Endothelial cell of umbilical vein (primary cell): ENCODE results near the gene ADM2. TPM values are rescaled to one million over a fixed set of nuclear protein-coding genes. Genes with fewer than 3 reads are reported as not detected.
A peak's percentile ranks its signal among the peaks of the same experiment; 100 is the strongest.

Source experiments
- BruUV-seq: library from RNA; stranded (reverse); fragments of 400-500 nt; replicated peaks from 2 replicates; lab custom pipeline; 2021; lab: Mats Ljungman, UMichigan
- CTCF ChIA-PET: fragments of 300-600, 350-600 bp; sonication (Branson Sonifier 250); formaldehyde crosslinking; loops from one replicate; lab custom pipeline; 2021; ENCODE audit warnings: antibody characterized with exemption, inconsistent platforms; lab: Charles Lee
- POLR2A ChIA-PET: fragments of 300-600, 350-600 bp; sonication (Branson Sonifier 250); formaldehyde crosslinking; loops from one replicate; lab custom pipeline; 2021; ENCODE audit warnings: antibody characterized with exemption, inconsistent platforms; lab: Charles Lee
- DNase-seq: peaks from one replicate; pipeline ENCODE4 v3.0.0-alpha.2; 2011; ENCODE audit warnings: low read depth, low spot score
- FAIRE-seq: peaks from 2 replicates; lab custom pipeline; 2011; peaks lifted over from hg19 to GRCh38; lab: Jason Lieb, UNC
- H2AFZ ChIP-seq: 2 replicates; pipeline ENCODE4 v1.6.0; 2012; ENCODE audit warnings: low read depth, low read length, control low read depth, inconsistent platforms
- H3K27ac ChIP-seq: 2 replicates; pipeline ENCODE4 v1.5.1; 2011; ENCODE audit warnings: low read depth, mild to moderate bottlenecking, control low read depth, low read length, moderate library complexity; ENCODE audit not compliant: insufficient read depth
- H3K27me3 ChIP-seq, 2 experiments: 2 replicates each; pipeline versions ENCODE4 v1.6.0 to v1.6.1; 2011; ENCODE audit warnings: low read length in 2 of 2, mixed read lengths in 1 of 2; ENCODE audit not compliant: control insufficient read depth in 2 of 2, insufficient read depth in 2 of 2
- H3K36me3 ChIP-seq, 2 experiments: 2 replicates in 1 of 2; 3 replicates in 1 of 2; pipeline ENCODE4 v1.5.1; 2011; ENCODE audit warnings: low read length in 2 of 2, mild to moderate bottlenecking in 1 of 2, moderate library complexity in 1 of 2; ENCODE audit not compliant: control insufficient read depth in 2 of 2, insufficient read depth in 2 of 2; ENCODE audit errors: extremely low read depth in 1 of 2
- H3K4me1 ChIP-seq: 3 replicates; pipeline ENCODE4 v1.5.1; 2011; ENCODE audit warnings: mild to moderate bottlenecking, low read length; ENCODE audit not compliant: control insufficient read depth, insufficient read depth; ENCODE audit errors: extremely low read depth
- H3K4me2 ChIP-seq: 2 replicates; pipeline ENCODE4 v1.6.1; 2011; ENCODE audit warnings: low read length, control low read depth, mixed read lengths; ENCODE audit not compliant: insufficient read depth
- H3K4me3 ChIP-seq, 3 experiments: fragments of 200-600 bp in 1 of 3; sonication (generic), shearing (Covaris generic) in 1 of 3; replicated peaks in 1 of 3; 2 replicates each; pipeline ENCODE4 v1.5.1; 2011 to 2016; ENCODE audit warnings: control low read depth in 3 of 3, low read length in 3 of 3, mild to moderate bottlenecking in 2 of 3, inconsistent platforms in 1 of 3, low read depth in 1 of 3, moderate library complexity in 1 of 3; ENCODE audit not compliant: insufficient read depth in 1 of 3
- H3K79me2 ChIP-seq: 2 replicates; pipeline ENCODE4 v1.6.0; 2012; ENCODE audit warnings: low read length, inconsistent platforms; ENCODE audit not compliant: control insufficient read depth, insufficient read depth
- H3K9ac ChIP-seq: replicated peaks from 2 replicates; pipeline ENCODE3; 2011; ENCODE audit warnings: low read length, control low read depth; ENCODE audit not compliant: insufficient read depth; ENCODE audit errors: extremely low read depth
- H3K9me1 ChIP-seq: replicated peaks from 3 replicates; pipeline ENCODE4 v1.6.0; 2011; ENCODE audit warnings: mild to moderate bottlenecking, low read length; ENCODE audit not compliant: control insufficient read depth, insufficient read depth; ENCODE audit errors: extremely low read depth
- H3K9me3 ChIP-seq: replicated peaks from 2 replicates; pipeline ENCODE4 v1.5.1; 2012; ENCODE audit warnings: low read length, inconsistent platforms; ENCODE audit not compliant: control insufficient read depth, insufficient read depth
- H4K20me1 ChIP-seq: replicated peaks from 2 replicates; pipeline ENCODE3; 2011; ENCODE audit warnings: mild to moderate bottlenecking, low read length; ENCODE audit not compliant: control insufficient read depth, insufficient read depth; ENCODE audit errors: extremely low read depth
- CTCF ChIP-seq, 2 donors: IDR thresholded peaks; 1 replicate in 1 of 2; 2 replicates in 1 of 2; pipeline ENCODE4 v1.5.1; 2011; ENCODE audit warnings: low read length in 2 of 2, mild to moderate bottlenecking in 2 of 2, moderate library complexity in 2 of 2, control low read depth in 1 of 2, inconsistent platforms in 1 of 2, low read depth in 1 of 2; ENCODE audit not compliant: insufficient read depth in 1 of 2; ENCODE audit errors: extremely low read depth in 1 of 2
- EZH2 ChIP-seq: IDR thresholded peaks from 2 replicates; pipeline ENCODE4 v1.6.1; 2012; ENCODE audit warnings: borderline replicate concordance, low read depth, mild to moderate bottlenecking, moderate library complexity, low read length, inconsistent platforms; ENCODE audit not compliant: severe bottlenecking
- FOS ChIP-seq: IDR thresholded peaks from 2 replicates; pipeline ENCODE4 v1.6.1; 2011; ENCODE audit warnings: mild to moderate bottlenecking, low read length, moderate library complexity, borderline replicate concordance; ENCODE audit not compliant: insufficient read depth
- GATA2 ChIP-seq: IDR thresholded peaks from 2 replicates; pipeline ENCODE4 v1.7.0; 2011; ENCODE audit warnings: low read depth, mild to moderate bottlenecking, moderate library complexity, mixed read lengths, low read length; ENCODE audit not compliant: insufficient read length, insufficient read depth
- JUN ChIP-seq: IDR thresholded peaks from 2 replicates; pipeline ENCODE4 v1.6.1; 2011; ENCODE audit warnings: borderline replicate concordance, low read depth; ENCODE audit not compliant: insufficient read length, insufficient read depth
- MAX ChIP-seq: IDR thresholded peaks from 2 replicates; pipeline ENCODE4 v1.6.1; 2011; ENCODE audit not compliant: insufficient read depth, insufficient read length
- MYC ChIP-seq: IDR thresholded peaks from one replicate; pipeline ENCODE4 v1.6.1; 2011; ENCODE audit warnings: mild to moderate bottlenecking, low read depth, low read length
- POLR2A ChIP-seq: IDR thresholded peaks from 2 replicates; pipeline ENCODE4 v1.6.1; 2012; ENCODE audit warnings: low read depth, mild to moderate bottlenecking, control low read depth, low read length
- POLR2AphosphoS5 ChIP-seq: IDR thresholded peaks from 2 replicates; pipeline ENCODE4 v1.6.1; 2012; ENCODE audit warnings: low read depth, mild to moderate bottlenecking, control low read depth, low read length, moderate library complexity; ENCODE audit not compliant: insufficient read depth
- dilution Hi-C: fragments of 300-500 bp; cut with MboI; formaldehyde crosslinking; loops from one replicate; pipeline ENCODE4 v1.15.0; 2019; ENCODE audit warnings: low sequenced_read_pairs; ENCODE audit not compliant: extremely low pct_ligation_motif_present
- intact Hi-C: fragments of 100-400 bp; cut with micrococcal nuclease; formaldehyde crosslinking; loops from one replicate; pipeline ENCODE4 v1.10.0; 2022
- polyA plus RNA-seq, 4 experiments: library from polyadenylated mRNA; depleted of rRNA in 3 of 4; stranded (reverse) in 3 of 4; unstranded in 1 of 4; fragments of >200 nt; gene quantifications; 2 replicates each; pipeline versions ENCODE4 v1.2.1 to v1.2.3, GENCODE V29; 2011 to 2012; ENCODE audit warnings: missing spikeins in 1 of 4
- total RNA-seq: library from RNA; stranded (reverse); gene quantifications from 2 replicates; pipeline ENCODE4 v1.2.3, GENCODE V29; 2021

Gene ADM2
- total and polyA plus RNA-seq, 2 donors (not counting 3 experiments of a cell fraction or from before 2014, with no cell fraction given) = 0.28 to 1.5 TPM

- POLR2A ChIA-PET = interaction anchor here (0.6 kb wide), 1 partner anchor 150 kb away, joined by 3 read pairs; no protein-coding TSS in a partner anchor
- TSS peak; percentile 9 for BruUV-seq
- Histone ChIP-seq H3K9me3 (no peaks in the 10 kb centered on the region), H3K79me2 (no peaks in the 10 kb centered on the region), H2AFZ (no peak overlapping the region), H3K9me1 (no peaks in the 10 kb centered on the region), H3K27ac (no peak overlapping the region), H3K4me1 (peaks cover 6% of the 10 kb centered on the region), H4K20me1 (no peaks in the 10 kb centered on the region), H3K9ac (no peak overlapping the region), H3K36me3 (peaks cover 3 to 45% of the 10 kb centered on the region in 2 experiments), H3K4me3 (no peak overlapping the region), H3K4me2 (no peak overlapping the region), H3K27me3 (no peaks in the 10 kb centered on the region)
- no peak for TF ChIP-seq GATA2
- no peak for TF ChIP-seq MYC
- no peak for TF ChIP-seq POLR2AphosphoS5
- TF ChIP-seq POLR2A = no peak
- no peak for TF ChIP-seq JUN
- no peak for TF ChIP-seq CTCF (IDR thresholded peaks at IDR 0.05; ENCODE audit: extremely low read depth in 1 of 2, insufficient read depth in 1 of 2, low read depth in 1 of 2, low read length in 2 of 2)
- TF ChIP-seq EZH2 = no peak
- no peak for TF ChIP-seq FOS
- no peak for TF ChIP-seq MAX
- FAIRE-seq (peak; percentile 31), DNase-seq (peak; percentile 62)
- dilution Hi-C loops = no loop called here
- intact Hi-C loops = no loop called here
- CTCF ChIA-PET = interaction anchor here (0.6 to 1.6 kb wide), 3 partner anchors 53 to 176 kb away, joined by 3 to 9 read pairs (median 3); partner anchors contain the start of gene SCO2
Observed at GRCh38 chr22:50444663-50445062, 36.7 kb upstream of the ADM2 start.
